Measurements from ENCODE around the gene SUV39H2. TPM values are rescaled to one million over a fixed set of nuclear protein-coding genes. Genes with fewer than 3 reads are reported as not detected.

SUV39H2 gene, protein sequence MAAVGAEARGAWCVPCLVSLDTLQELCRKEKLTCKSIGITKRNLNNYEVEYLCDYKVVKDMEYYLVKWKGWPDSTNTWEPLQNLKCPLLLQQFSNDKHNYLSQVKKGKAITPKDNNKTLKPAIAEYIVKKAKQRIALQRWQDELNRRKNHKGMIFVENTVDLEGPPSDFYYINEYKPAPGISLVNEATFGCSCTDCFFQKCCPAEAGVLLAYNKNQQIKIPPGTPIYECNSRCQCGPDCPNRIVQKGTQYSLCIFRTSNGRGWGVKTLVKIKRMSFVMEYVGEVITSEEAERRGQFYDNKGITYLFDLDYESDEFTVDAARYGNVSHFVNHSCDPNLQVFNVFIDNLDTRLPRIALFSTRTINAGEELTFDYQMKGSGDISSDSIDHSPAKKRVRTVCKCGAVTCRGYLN
- 1 to 10 TPM; 2.8 to 6.0 (median 4.1) TPM for total RNA-seq
- long read RNA-seq, partial matches to known transcripts, result 0 of 1 reads
- long read RNA-seq, other reads (novel, unspliced or antisense), result 0 of 1 reads

DNA sequence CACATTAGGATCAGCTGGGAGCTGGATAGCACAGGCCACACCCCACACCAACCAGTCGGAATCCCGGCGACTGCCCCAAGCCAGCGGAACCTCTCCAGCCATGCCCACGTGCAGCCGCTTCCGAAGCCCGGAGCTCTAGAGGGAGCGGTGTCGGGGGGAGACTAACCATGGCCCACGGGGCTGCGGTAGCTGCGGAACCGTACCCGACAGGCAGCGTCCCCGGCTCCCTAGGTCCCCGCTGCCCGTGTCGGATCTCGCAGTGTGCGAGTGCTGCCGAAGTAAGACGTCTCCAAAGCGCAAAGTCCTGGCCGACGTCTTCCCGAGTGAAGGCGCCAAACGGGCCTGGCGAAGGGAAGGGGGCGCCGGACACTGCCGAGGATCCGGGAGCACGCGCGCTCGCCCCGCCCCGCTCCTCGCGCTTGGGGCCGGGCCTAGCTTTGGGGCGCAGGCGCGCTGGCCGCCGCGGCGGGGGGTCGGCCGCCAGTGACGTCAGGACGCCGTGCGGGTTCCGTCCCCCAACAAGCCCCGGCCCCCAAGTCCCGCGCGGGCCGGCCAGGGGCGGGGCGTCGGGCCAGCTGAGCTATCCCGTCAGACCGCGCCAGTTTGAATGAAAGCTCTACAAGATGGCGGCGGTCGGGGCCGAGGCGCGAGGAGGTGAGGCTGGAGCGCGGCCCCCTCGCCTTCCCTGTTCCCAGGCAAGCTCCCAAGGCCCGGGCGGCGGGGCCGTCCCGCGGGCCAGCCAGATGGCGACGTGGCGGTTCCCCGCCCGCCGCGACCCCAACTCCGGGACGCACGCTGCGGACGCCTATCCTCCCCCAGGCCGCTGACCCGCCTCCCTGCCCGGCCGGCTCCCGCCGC, at the start of gene SUV39H2:
TSS of gene SUV39H2 (plus strand) at position 601 of the 858 bp plus-strand sequence. CDS start at position 624, 23 bp downstream.
- Histone ChIP-seq H3K27ac (peak within 1 kb of the TSS; percentile 62 to 95 (median 85)), H3K9me3 (no peaks in the 10 kb centered on the region), H3K36me3 (no peaks in the 10 kb centered on the region), H3K4me1 (peaks cover 0 to 10% (median 0%) of the 10 kb centered on the region in 4 donors), H3K4me3 (peak within 1 kb of the TSS; percentile 88 to 94 (median 92)), H3K27me3 (no peaks in the 10 kb centered on the region)
- intact Hi-C loops (cut with DNase I), result no loop called here
- ATAC-seq (peak; percentile 93 to 97 (median 96)), DNase-seq (peak; percentile 97)
- 0% methylated on average over 7 of the region's 102 CpGs for WGBS (ENCODE audit: insufficient coverage, low coverage, low lambda C conversion rate, missing lambda C conversion rate)
- TF ChIP-seq, protein P1, sequence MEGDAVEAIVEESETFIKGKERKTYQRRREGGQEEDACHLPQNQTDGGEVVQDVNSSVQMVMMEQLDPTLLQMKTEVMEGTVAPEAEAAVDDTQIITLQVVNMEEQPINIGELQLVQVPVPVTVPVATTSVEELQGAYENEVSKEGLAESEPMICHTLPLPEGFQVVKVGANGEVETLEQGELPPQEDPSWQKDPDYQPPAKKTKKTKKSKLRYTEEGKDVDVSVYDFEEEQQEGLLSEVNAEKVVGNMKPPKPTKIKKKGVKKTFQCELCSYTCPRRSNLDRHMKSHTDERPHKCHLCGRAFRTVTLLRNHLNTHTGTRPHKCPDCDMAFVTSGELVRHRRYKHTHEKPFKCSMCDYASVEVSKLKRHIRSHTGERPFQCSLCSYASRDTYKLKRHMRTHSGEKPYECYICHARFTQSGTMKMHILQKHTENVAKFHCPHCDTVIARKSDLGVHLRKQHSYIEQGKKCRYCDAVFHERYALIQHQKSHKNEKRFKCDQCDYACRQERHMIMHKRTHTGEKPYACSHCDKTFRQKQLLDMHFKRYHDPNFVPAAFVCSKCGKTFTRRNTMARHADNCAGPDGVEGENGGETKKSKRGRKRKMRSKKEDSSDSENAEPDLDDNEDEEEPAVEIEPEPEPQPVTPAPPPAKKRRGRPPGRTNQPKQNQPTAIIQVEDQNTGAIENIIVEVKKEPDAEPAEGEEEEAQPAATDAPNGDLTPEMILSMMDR (IDR thresholded peaks at IDR 0.05), result peak in 1 of 4 donors; percentile 23
- peak; percentile 86 for TF ChIP-seq POLR2A (IDR thresholded peaks at IDR 0.05)

DNA sequence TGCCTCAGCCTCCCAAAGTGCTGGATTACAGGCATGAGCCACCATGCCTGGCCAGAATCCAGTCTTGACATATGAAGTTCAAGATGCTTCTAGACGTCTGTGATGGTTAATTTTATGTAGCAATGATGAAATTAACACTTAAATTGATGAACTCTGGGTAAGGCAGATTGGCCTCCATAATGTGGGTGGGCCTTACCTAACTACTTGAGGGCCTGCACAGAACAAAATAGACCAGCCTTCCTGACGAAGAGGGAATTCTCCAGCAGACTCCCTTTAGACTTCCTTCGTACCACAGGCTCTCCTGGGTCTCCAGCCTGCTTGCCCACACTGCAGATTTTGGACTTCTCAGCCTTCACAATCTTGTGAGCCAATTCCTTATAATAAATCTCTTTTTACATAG, 45.6 kb upstream of the SUV39H2 start:
- ATAC-seq, result no peak
- H3K27ac ChIP-seq, result no peak overlapping the region
- H3K27me3 ChIP-seq, result no peaks in the 10 kb centered on the region
- H3K9me3 ChIP-seq, result no peaks in the 10 kb centered on the region
- TF ChIP-seq, protein P1 (IDR thresholded peaks at IDR 0.05), result no peak
- TF ChIP-seq POLR2A (IDR thresholded peaks at IDR 0.05), result no peak
- H3K4me1 ChIP-seq, result peaks cover 0 to 5% (median 0%) of the 10 kb centered on the region in 4 donors
- no peak overlapping the region for H3K4me3 ChIP-seq
- no peaks in the 10 kb centered on the region for H3K36me3 ChIP-seq
- intact Hi-C loops (cut with DNase I), result no loop called here
- 56% methylated on average over 2 of the region's 3 CpGs for WGBS (ENCODE audit: insufficient coverage, low coverage, low lambda C conversion rate, missing lambda C conversion rate)
- DNase-seq, result no peak

DNA sequence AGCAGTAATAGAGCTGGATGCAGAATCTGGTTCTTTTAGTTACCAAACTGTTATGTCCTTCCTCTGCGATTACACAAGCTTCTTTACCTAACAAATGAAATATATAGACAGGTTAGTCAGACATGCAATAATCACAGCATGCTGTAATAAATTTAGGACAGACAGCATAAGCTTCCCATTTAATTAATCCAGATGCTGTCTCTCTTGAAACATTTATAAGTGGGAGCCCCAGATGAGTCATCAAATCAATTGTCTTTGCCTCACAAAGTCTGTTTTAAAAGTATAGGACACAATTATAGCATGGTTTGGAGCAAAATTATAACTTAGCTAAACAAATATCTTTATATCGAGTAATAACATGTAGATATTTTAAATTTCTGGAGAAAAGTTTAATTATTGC, 42.5 kb upstream of the SUV39H2 start:
- H3K27ac ChIP-seq, result no peak overlapping the region

More for the DNA sequence above, 42.5 kb upstream of the SUV39H2 start:
- WGBS (ENCODE audit: insufficient coverage, low coverage, low lambda C conversion rate, missing lambda C conversion rate), result 96% methylated on average over 2 of the region's 2 CpGs
- peaks cover 0 to 10% (median 4%) of the 10 kb centered on the region in 4 donors for H3K4me1 ChIP-seq
- intact Hi-C loops (cut with DNase I), result no loop called here
- DNase-seq (no peak), ATAC-seq (no peak)
- peaks cover 0 to 7% (median 0%) of the 10 kb centered on the region in 4 donors for H3K36me3 ChIP-seq
- no peaks in the 10 kb centered on the region for H3K27me3 ChIP-seq
- TF ChIP-seq POLR2A (IDR thresholded peaks at IDR 0.05), result no peak
- TF ChIP-seq, protein P1 (IDR thresholded peaks at IDR 0.05), result no peak
- H3K4me3 ChIP-seq, result no peak overlapping the region
- H3K9me3 ChIP-seq, result no peaks in the 10 kb centered on the region
